Endodermal cell (in vitro differentiated cells): ENCODE measurements around the gene NADK2. TPM values are rescaled to one million over a fixed set of nuclear protein-coding genes. Genes with fewer than 3 reads are reported as not detected.

Source experiments
- DNase-seq: peaks from one replicate; pipeline ENCODE4 v3.0.0-alpha.2; 2017
- H3K27ac ChIP-seq: 2 replicates; pipeline ENCODE4 v1.5.1; 2013; ENCODE audit warnings: mild to moderate bottlenecking, low read depth, low read length, moderate library complexity
- H3K27me3 ChIP-seq: 2 replicates; pipeline ENCODE4 v1.6.1; 2013; ENCODE audit warnings: mild to moderate bottlenecking, low read length, moderate library complexity; ENCODE audit not compliant: insufficient read depth, control insufficient read depth, poor library complexity, severe bottlenecking
- H3K36me3 ChIP-seq: 2 replicates; pipeline ENCODE4 v1.7.0; 2013; ENCODE audit warnings: mild to moderate bottlenecking, low read length, moderate library complexity; ENCODE audit not compliant: control insufficient read depth, insufficient read depth
- H3K4me1 ChIP-seq: one replicate; pipeline ENCODE4 v1.7.0; 2013; ENCODE audit warnings: low read length; ENCODE audit not compliant: control insufficient read depth, insufficient read depth
- H3K4me3 ChIP-seq: 2 replicates; pipeline ENCODE4 v1.5.1; 2013; ENCODE audit warnings: mild to moderate bottlenecking, low read length, moderate library complexity
- H3K9ac ChIP-seq: 2 replicates; pipeline ENCODE4 v1.6.1; 2013; ENCODE audit warnings: mild to moderate bottlenecking, low read length, moderate library complexity; ENCODE audit not compliant: poor library complexity, severe bottlenecking; ENCODE audit errors: extremely low read depth
- H3K9me3 ChIP-seq: 2 replicates; pipeline ENCODE4 v1.6.1; 2013; ENCODE audit warnings: mild to moderate bottlenecking, low read length, moderate library complexity; ENCODE audit not compliant: control insufficient read depth
- H3K27ac Mint-ChIP-seq: 2 replicates; pipeline ENCODE4 v1.8.0; 2020; ENCODE audit warnings: mixed read lengths
- H3K27me3 Mint-ChIP-seq: 2 replicates; pipeline ENCODE4 v1.8.0; 2021; ENCODE audit warnings: mild to moderate bottlenecking, mixed read lengths; ENCODE audit not compliant: insufficient read depth
- H3K36me3 Mint-ChIP-seq: 2 replicates; pipeline ENCODE4 v1.8.0; 2020; ENCODE audit warnings: low read depth, mixed read lengths
- H3K4me1 Mint-ChIP-seq: 2 replicates; pipeline ENCODE4 v1.8.0; 2020; ENCODE audit warnings: mixed read lengths
- H3K4me3 Mint-ChIP-seq: 2 replicates; pipeline ENCODE4 v1.8.0; 2020; ENCODE audit warnings: mild to moderate bottlenecking, moderate library complexity, mixed read lengths
- H3K9me3 Mint-ChIP-seq: 2 replicates; pipeline ENCODE4 v1.8.0; 2020; ENCODE audit warnings: mild to moderate bottlenecking, mixed read lengths
- CTCF ChIP-seq: fragments of 200-600 bp; sonication (generic); conservative IDR thresholded peaks from 2 replicates; pipeline ENCODE4 v1.5.0; 2021; ENCODE audit warnings: antibody characterized with exemption, mild to moderate bottlenecking
- WGBS, 2 experiments: methylation state at CpG; one replicate each; pipeline versions ENCODE4 v1.1.5 to v1.1.7; 2013; ENCODE audit warnings: missing lambda C conversion rate in 2 of 2, mixed read lengths in 1 of 2; ENCODE audit not compliant: insufficient coverage in 1 of 2, insufficient read length in 1 of 2; 5-methylcytosine and 5-hydroxymethylcytosine counted together
- total RNA-seq, 2 donors: library from RNA; stranded (reverse); fragmentation: NEBNext Ultra II Directional in 1 of 2; extraction: Animal tissue kit (Norgen Biotek cat#: 25700) in 1 of 2; gene quantifications; 2 replicates in 1 of 2; 3 replicates in 1 of 2; pipeline ENCODE4 v1.2.1, GENCODE V29; 2021

The NADK2 gene
- total RNA-seq, 2 donors from 2014 or later: 27.5 to 44.5 TPM

- H3K9ac ChIP-seq: no peak overlapping the region
- H3K9me3 ChIP-seq: no peaks in the 10 kb centered on the region
- WGBS, 2 experiments: 83% methylated on average over 3 of the region's 3 CpGs; no CpG with 5 or more reads in 1 of the 2 experiments
- Mint-ChIP-seq H3K27me3 (no peaks in the 10 kb centered on the region), H3K9me3 (no peaks in the 10 kb centered on the region), H3K36me3 (peaks cover 13% of the 10 kb centered on the region), H3K4me3 (no peak overlapping the region), H3K27ac (no peak overlapping the region), H3K4me1 (no peaks in the 10 kb centered on the region)
- H3K36me3 ChIP-seq: peaks cover 36% of the 10 kb centered on the region
- no peak for DNase-seq
- no peaks in the 10 kb centered on the region for H3K27me3 ChIP-seq
- TF ChIP-seq CTCF: peak; percentile 20
- no peak overlapping the region for H3K27ac ChIP-seq
- no peaks in the 10 kb centered on the region for H3K4me1 ChIP-seq
- no peak overlapping the region for H3K4me3 ChIP-seq
These were observed 27.3 kb downstream of the NADK2 start for GRCh38 chr5:36214436-36214835.

- Histone ChIP-seq H3K4me1 (no peaks in the 10 kb centered on the region), H3K27ac (no peak overlapping the region), H3K27me3 (no peaks in the 10 kb centered on the region), H3K9me3 (no peaks in the 10 kb centered on the region), H3K9ac (no peak overlapping the region), H3K4me3 (no peak overlapping the region), H3K36me3 (peaks cover 23% of the 10 kb centered on the region)
- WGBS, 2 experiments: 100% methylated on average over 3 of the region's 3 CpGs; no CpG with 5 or more reads in 1 of the 2 experiments
- H3K27me3 Mint-ChIP-seq: no peaks in the 10 kb centered on the region
- H3K4me1 Mint-ChIP-seq: no peaks in the 10 kb centered on the region
- H3K9me3 Mint-ChIP-seq: no peaks in the 10 kb centered on the region
- no peak for DNase-seq
- no peak for TF ChIP-seq CTCF
- H3K4me3 Mint-ChIP-seq: no peak overlapping the region
- H3K36me3 Mint-ChIP-seq: peaks cover 18% of the 10 kb centered on the region
- H3K27ac Mint-ChIP-seq: no peak overlapping the region
These were observed 32.1 kb downstream of the NADK2 start for GRCh38 chr5:36209664-36210063.

GRCh38 chr5:36208786-36209185, 32.9 kb downstream of the NADK2 start:
- H3K36me3 Mint-ChIP-seq: peaks cover 18% of the 10 kb centered on the region
- H3K4me1 Mint-ChIP-seq: no peaks in the 10 kb centered on the region
- Histone ChIP-seq H3K4me1 (no peaks in the 10 kb centered on the region), H3K9me3 (no peaks in the 10 kb centered on the region), H3K27ac (no peak overlapping the region), H3K27me3 (no peaks in the 10 kb centered on the region), H3K4me3 (no peak overlapping the region), H3K36me3 (peaks cover 23% of the 10 kb centered on the region), H3K9ac (no peak overlapping the region)
- WGBS, 2 experiments: 98 to 100% methylated on average over 1 to 2 of the region's 2 CpGs
- no peak overlapping the region for H3K27ac Mint-ChIP-seq
- no peak for TF ChIP-seq CTCF
- H3K9me3 Mint-ChIP-seq: no peaks in the 10 kb centered on the region
- H3K4me3 Mint-ChIP-seq: no peak overlapping the region
- no peak for DNase-seq
- no peaks in the 10 kb centered on the region for H3K27me3 Mint-ChIP-seq
